Neutrophil (primary cell): ENCODE data around the gene ILF2.

Source experiments
- H3K27ac ChIP-seq: fragments of 200-600 bp; sonication (generic); 2 replicates; pipeline ENCODE4 v1.5.1; 2016; ENCODE audit warnings: mild to moderate bottlenecking, moderate library complexity
- H3K27me3 ChIP-seq: fragments of 200-600 bp; sonication (generic); 2 replicates; pipeline ENCODE4 v1.6.0; 2016; ENCODE audit warnings: mild to moderate bottlenecking
- H3K36me3 ChIP-seq: fragments of 200-600 bp; sonication (generic); 2 replicates; pipeline ENCODE4 v1.5.1; 2017
- H3K4me1 ChIP-seq, 2 experiments: fragments of 200-600 bp in 1 of 2; sonication (generic) in 1 of 2; 1 replicate in 1 of 2; 2 replicates in 1 of 2; pipeline versions ENCODE4 v1.5.1 to v1.6.1; 2013 to 2016; ENCODE audit warnings: low read depth in 1 of 2, low read length in 1 of 2, mild to moderate bottlenecking in 1 of 2, moderate library complexity in 1 of 2; ENCODE audit not compliant: control insufficient read depth in 1 of 2, insufficient read depth in 1 of 2
- H3K4me3 ChIP-seq, 2 experiments: fragments of 200-600 bp in 1 of 2; sonication (generic) in 1 of 2; 1 replicate in 1 of 2; 2 replicates in 1 of 2; pipeline ENCODE4 v1.5.1; 2013 to 2016; ENCODE audit warnings: low read depth in 1 of 2, low read length in 1 of 2, mild to moderate bottlenecking in 1 of 2, moderate library complexity in 1 of 2
- H3K9me3 ChIP-seq: fragments of 200-600 bp; sonication (generic); 2 replicates; pipeline ENCODE4 v1.5.1; 2016
- CTCF ChIP-seq: fragments of 200-600 bp; sonication (generic); IDR thresholded peaks from 2 replicates; pipeline ENCODE4 v1.5.1; 2016; ENCODE audit warnings: antibody characterized with exemption

Gene ILF2

GRCh38 chr1:153614906-153615305, 55.9 kb downstream of the ILF2 start:
- Histone ChIP-seq H3K27ac (no peak overlapping the region), H3K4me3 (no peak overlapping the region), H3K27me3 (peaks cover 15% of the 10 kb centered on the region), H3K4me1 (peaks cover 0 to 7% of the 10 kb centered on the region in 2 experiments), H3K9me3 (no peaks in the 10 kb centered on the region), H3K36me3 (no peaks in the 10 kb centered on the region)
- no peak for TF ChIP-seq CTCF

GRCh38 chr1:153614189-153614900, 56.4 kb downstream of the ILF2 start:
- TF ChIP-seq CTCF: no peak
- no peaks in the 10 kb centered on the region for H3K9me3 ChIP-seq
- peaks cover 0 to 7% of the 10 kb centered on the region in 2 experiments for H3K4me1 ChIP-seq
- H3K27ac ChIP-seq: no peak overlapping the region
- H3K4me3 ChIP-seq: no peak overlapping the region
- H3K27me3 ChIP-seq: peaks cover 20% of the 10 kb centered on the region
- no peaks in the 10 kb centered on the region for H3K36me3 ChIP-seq

- H3K9me3 ChIP-seq: no peaks in the 10 kb centered on the region
- no peak overlapping the region for H3K4me3 ChIP-seq
- no peak for TF ChIP-seq CTCF
- peaks cover 0 to 7% of the 10 kb centered on the region in 2 experiments for H3K4me1 ChIP-seq
- H3K36me3 ChIP-seq: no peaks in the 10 kb centered on the region
- H3K27ac ChIP-seq: no peak overlapping the region
- H3K27me3 ChIP-seq: peaks cover 24% of the 10 kb centered on the region
Observed at GRCh38 chr1:153613406-153613805, 57.4 kb downstream of the ILF2 start.

GRCh38 chr1:153612755-153613331, 58.0 kb downstream of the ILF2 start, which contains the start of gene S100A16:
Gene S100A16 (minus strand): TSS chr1:153613137. CDS start chr1:153608151, 4,986 bp downstream.
- H3K4me1 ChIP-seq: peaks cover 0 to 7% of the 10 kb centered on the region in 2 experiments

GRCh38 chr1:153612111-153612754, 58.6 kb downstream of the ILF2 start:
- H3K4me1 ChIP-seq: peaks cover 0 to under 1% of the 10 kb centered on the region in 2 experiments
- peaks cover 24% of the 10 kb centered on the region for H3K27me3 ChIP-seq
- no peak overlapping the region for H3K4me3 ChIP-seq
- no peaks in the 10 kb centered on the region for H3K36me3 ChIP-seq
- no peak overlapping the region for H3K27ac ChIP-seq
- H3K9me3 ChIP-seq: no peaks in the 10 kb centered on the region
- TF ChIP-seq CTCF: no peak

More at GRCh38 chr1:153612755-153613331, 58.0 kb downstream of the ILF2 start, which contains the start of gene S100A16:
- H3K9me3 ChIP-seq: no peaks in the 10 kb centered on the region
- no peak within 1 kb of the TSS for H3K27ac ChIP-seq
- H3K27me3 ChIP-seq: peaks cover 24% of the 10 kb centered on the region
- no peak for TF ChIP-seq CTCF
- H3K36me3 ChIP-seq: no peaks in the 10 kb centered on the region
- H3K4me3 ChIP-seq: no peak within 1 kb of the TSS
